SK-N-MC (cell line): ENCODE results near the gene GREB1L.
A peak's percentile ranks its signal among the peaks of the same experiment; 100 is the strongest.

Source experiments
- DNase-seq: peaks from one replicate; pipeline ENCODE4 v3.0.0-alpha.2; 2011; ENCODE audit warnings: low read depth, low spot score
- H3K27ac ChIP-seq: fragments of 200-600 bp; sonication (generic); 2 replicates; pipeline ENCODE4 v1.5.1; 2016; ENCODE audit warnings: mixed run types
- H3K36me3 ChIP-seq: fragments of 200-600 bp; sonication (generic); 2 replicates; pipeline ENCODE4 v1.6.1; 2017; ENCODE audit warnings: antibody characterized with exemption, low read length, mixed read lengths; ENCODE audit not compliant: insufficient read depth
- H3K4me3 ChIP-seq: fragments of 200-600 bp; sonication (generic); 2 replicates; pipeline ENCODE4 v1.5.1; 2016
- H3K9ac ChIP-seq: fragments of 200-600 bp; sonication (generic); 2 replicates; pipeline ENCODE4 v1.8.0; 2017; ENCODE audit warnings: mixed run types, mixed read lengths; ENCODE audit not compliant: insufficient read length
- H3K9me3 ChIP-seq: fragments of 200-600 bp; sonication (generic); 2 replicates; pipeline ENCODE4 v1.6.1; 2017; ENCODE audit warnings: low read depth, mild to moderate bottlenecking, antibody characterized with exemption, low read length, moderate library complexity, mixed read lengths
- EZH2 ChIP-seq: fragments of 200-600 bp; sonication (generic); IDR thresholded peaks from one replicate; pipeline ENCODE4 v1.6.1; 2017; ENCODE audit warnings: antibody characterized with exemption
- FOXP2 ChIP-seq: optimal IDR thresholded peaks from 2 replicates; pipeline ENCODE3; 2011; ENCODE audit warnings: mild to moderate bottlenecking, moderate library complexity; ENCODE audit not compliant: insufficient read depth; ENCODE audit errors: extremely low read length, control extremely low read depth
- POLR2AphosphoS5 ChIP-seq: IDR thresholded peaks from 2 replicates; pipeline ENCODE4 v1.6.1; 2012; ENCODE audit warnings: mild to moderate bottlenecking, low read depth, low read length, borderline replicate concordance

Gene GREB1L

DNA sequence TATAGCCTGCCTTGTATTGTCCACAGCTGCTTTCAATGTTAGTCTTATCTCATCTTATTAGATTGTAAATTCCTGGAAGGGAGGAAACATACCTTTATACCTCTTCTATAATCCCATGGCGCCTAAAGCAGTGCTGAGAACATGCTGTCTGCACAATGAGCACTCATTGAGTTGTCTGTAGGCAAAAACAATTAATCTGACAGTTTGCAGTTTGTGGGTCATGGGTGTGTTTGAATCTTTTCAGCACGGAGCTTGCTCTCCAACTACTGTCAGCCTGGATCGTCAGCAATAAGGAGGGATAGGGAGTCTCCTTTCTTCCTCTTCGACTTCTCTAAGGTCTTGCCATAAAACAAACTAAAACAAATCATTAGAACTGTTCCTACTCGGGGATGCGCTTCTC is 26.5 kb upstream of the GREB1L start:
- no peak for DNase-seq
- H3K36me3 ChIP-seq: no peaks in the 10 kb centered on the region
- no peaks in the 10 kb centered on the region for H3K9me3 ChIP-seq
- no peak overlapping the region for H3K4me3 ChIP-seq
- no peak for TF ChIP-seq FOXP2
- TF ChIP-seq EZH2: no peak
- H3K9ac ChIP-seq: no peak overlapping the region
- no peak overlapping the region for H3K27ac ChIP-seq

DNA sequence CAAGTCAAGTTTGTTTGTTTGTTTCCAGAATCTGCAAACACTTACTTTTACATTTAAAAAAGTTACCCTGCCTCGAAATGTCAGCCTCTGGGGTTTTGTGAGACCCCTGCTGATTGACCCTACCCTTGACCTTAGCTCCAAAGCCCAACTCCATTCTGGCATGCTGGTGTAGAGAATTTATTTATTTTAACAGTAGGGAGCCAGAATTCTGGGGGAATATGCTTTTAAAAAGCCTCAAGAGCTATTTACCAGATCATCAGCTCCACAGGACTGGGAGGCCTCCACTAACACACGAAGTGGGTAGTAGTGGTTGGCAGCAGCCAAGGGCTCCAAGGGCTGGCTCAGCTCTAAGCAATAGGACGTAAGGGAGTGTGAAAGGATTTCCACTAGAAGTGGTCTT is 23.2 kb upstream of the GREB1L start:
- Histone ChIP-seq H3K9me3 (no peaks in the 10 kb centered on the region), H3K36me3 (no peaks in the 10 kb centered on the region), H3K27ac (no peak overlapping the region), H3K9ac (no peak overlapping the region), H3K4me3 (no peak overlapping the region)
- TF ChIP-seq EZH2 (no peak), POLR2AphosphoS5 (no peak), FOXP2 (no peak)
- no peak for DNase-seq

DNA sequence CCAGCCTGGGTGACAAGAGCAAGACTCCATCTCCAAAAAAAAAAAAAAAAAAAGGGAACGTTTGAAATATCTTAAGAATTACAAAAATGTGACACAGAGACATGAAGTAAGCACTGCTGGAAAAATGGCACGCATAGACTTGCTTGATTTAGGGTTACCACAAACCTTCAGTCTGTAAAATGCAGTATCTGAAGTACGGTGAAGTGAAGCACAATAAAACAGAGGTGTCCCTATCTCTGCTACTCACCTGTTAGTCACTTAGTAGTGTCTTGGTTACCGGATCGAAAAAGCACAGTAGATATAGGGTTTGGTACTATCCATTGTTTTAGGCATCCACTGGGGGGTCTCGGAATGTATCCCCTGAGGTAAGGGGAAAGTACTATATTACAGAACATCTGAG is 11.6 kb upstream of the GREB1L start:
- Histone ChIP-seq H3K27ac (no peak overlapping the region), H3K9me3 (no peaks in the 10 kb centered on the region), H3K36me3 (no peaks in the 10 kb centered on the region), H3K4me3 (no peak overlapping the region), H3K9ac (no peak overlapping the region)
- no peak for DNase-seq
- TF ChIP-seq FOXP2: no peak
- TF ChIP-seq EZH2: no peak
- TF ChIP-seq POLR2AphosphoS5: no peak

DNA sequence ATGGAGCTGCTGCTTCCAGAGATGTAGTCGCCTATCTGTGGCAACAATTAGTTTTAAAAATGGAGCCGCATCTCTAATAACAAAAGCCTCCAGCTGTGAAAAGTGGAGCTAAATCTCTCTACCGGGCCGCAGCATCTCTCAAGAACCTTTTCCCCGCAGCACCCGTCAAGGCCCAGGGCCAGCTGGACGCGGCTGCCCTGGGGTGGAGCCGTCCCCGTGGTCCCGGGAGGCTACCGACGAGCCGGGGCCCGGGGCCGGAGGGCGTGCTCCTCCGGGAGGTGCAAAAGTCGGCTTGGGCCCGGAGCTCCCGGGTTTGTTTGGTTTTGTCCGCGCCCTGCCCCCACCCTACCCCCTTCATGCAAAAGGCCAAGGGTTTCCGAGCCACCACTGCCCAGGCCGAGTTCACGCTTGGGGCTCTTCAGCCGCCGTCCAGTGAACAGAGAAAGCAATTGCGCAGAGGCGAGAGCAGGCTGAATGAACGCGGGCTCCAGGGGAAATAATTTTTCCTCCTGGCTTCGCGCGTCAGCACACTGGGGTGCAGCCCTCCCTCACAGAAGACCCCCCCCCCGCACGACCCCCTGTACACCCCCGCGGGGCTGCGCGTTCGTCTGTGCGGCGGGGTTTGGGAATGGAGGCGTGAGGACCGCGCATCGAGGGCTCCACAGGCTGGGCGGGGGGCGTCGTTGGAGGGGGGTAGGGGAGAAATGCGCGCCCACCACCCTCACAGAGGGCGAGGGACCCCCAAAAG is 557 bp upstream of the GREB1L start:
- H3K27ac ChIP-seq: no peak overlapping the region
- DNase-seq: no peak
- no peak for TF ChIP-seq EZH2
- no peak for TF ChIP-seq FOXP2
- TF ChIP-seq POLR2AphosphoS5: no peak
- H3K9me3 ChIP-seq: no peaks in the 10 kb centered on the region
- H3K9ac ChIP-seq: no peak overlapping the region
- no peaks in the 10 kb centered on the region for H3K36me3 ChIP-seq
- peak overlapping the region; percentile 49 for H3K4me3 ChIP-seq

DNA sequence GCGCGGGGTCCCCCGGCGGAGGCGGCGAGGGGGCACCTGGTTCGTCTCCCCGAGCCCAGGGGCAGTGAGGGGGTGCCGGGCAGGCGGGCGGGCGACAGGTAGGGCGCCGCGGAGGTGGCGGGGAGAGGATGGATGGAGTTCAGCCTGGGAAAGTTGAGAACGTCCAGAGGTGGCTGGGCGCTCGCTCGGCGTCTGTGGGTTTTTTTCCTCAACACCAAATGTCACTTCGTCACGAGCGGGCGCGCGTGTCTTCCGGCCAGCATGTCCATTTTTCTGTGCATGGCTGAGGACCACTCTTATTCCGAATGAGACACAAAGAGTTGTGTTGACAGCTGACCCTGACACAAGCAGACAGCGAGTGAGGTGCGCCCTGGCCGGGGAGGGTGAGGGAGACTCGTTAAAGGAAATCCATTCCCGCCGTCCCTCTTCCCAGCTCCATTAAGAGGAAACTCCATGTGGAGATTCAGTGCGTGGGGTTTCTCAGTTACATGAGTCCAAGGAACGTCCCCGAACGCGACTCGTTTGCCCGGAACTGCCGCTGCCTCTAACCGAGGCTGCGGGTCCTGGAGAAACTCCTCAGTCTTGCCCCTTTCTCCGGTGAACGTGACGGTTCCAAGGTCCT is 859 bp downstream of the GREB1L start:
- Histone ChIP-seq H3K36me3 (no peaks in the 10 kb centered on the region), H3K9ac (no peak overlapping the region), H3K27ac (no peak overlapping the region), H3K9me3 (no peaks in the 10 kb centered on the region), H3K4me3 (peak overlapping the region; percentile 58)
- TF ChIP-seq FOXP2 (no peak), EZH2 (no peak), POLR2AphosphoS5 (no peak)
- no peak for DNase-seq

DNA sequence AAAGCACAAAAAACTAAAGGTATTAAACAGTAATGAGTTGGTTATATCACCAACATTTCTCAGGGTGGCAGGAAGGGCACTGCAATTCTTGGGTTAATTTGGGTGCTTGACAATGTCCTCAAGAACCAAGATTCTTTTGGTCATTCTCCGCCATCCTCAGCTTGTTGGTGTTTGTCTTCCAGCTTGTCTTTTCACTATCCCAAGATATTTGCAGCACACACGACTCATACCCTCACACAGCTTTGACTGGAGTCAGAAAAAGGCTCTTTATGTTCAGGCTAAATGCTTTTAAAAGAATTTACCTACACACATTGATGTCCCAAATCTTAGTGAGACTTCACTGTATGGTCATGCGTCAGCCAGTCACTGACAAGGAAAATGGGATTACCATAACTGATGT is 12.5 kb downstream of the GREB1L start:
- Histone ChIP-seq H3K36me3 (no peaks in the 10 kb centered on the region), H3K27ac (no peak overlapping the region), H3K4me3 (no peak overlapping the region), H3K9me3 (no peaks in the 10 kb centered on the region), H3K9ac (no peak overlapping the region)
- DNase-seq: no peak
- TF ChIP-seq POLR2AphosphoS5: no peak
- TF ChIP-seq FOXP2: no peak
- TF ChIP-seq EZH2: no peak

DNA sequence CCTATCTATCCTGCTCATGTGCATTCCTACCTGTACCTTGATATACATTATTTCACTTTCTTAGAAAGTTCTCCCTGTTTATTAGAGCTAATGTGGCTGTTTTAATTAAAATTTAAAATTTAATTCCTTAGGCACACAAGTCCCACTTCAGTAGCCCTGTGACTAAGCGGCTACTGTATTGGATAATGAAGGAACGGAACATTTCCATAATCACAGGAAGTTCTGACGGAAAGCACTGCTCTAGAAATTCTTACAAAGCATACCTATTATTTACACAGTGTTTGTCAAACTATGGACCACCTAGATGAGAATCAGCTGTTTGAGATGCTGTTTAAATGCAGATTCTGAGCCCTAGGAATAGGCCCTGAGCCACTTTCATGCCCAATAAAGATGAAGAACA is 13.2 kb downstream of the GREB1L start:
- no peaks in the 10 kb centered on the region for H3K36me3 ChIP-seq
- no peak for TF ChIP-seq FOXP2
- no peak for TF ChIP-seq EZH2
- no peak for TF ChIP-seq POLR2AphosphoS5
- H3K4me3 ChIP-seq: no peak overlapping the region
- no peaks in the 10 kb centered on the region for H3K9me3 ChIP-seq
- no peak for DNase-seq
- H3K9ac ChIP-seq: no peak overlapping the region
- no peak overlapping the region for H3K27ac ChIP-seq

DNA sequence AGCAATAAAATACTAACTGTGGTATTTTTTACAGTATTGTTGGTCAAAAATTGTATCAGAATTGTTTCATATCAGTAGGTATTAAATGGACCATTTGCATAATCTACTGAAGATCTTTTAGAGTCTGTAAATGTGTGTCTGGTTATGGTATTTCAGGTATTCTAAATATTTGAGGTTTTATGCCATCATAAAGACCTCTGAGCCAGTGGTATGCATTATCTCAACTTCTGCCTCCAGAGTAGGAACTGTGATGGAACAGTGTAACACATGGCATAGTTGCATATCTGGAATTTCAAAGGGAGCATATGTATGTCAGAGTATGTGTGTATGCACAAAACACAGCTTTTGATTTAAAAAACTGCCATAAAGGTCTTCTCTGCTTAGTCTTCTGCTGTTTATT is 15.4 kb downstream of the GREB1L start:
- H3K4me3 ChIP-seq: no peak overlapping the region
- no peak overlapping the region for H3K9ac ChIP-seq
- TF ChIP-seq EZH2 (no peak), FOXP2 (no peak)
- H3K9me3 ChIP-seq: no peaks in the 10 kb centered on the region
- H3K27ac ChIP-seq: no peak overlapping the region
- no peak for DNase-seq
- no peaks in the 10 kb centered on the region for H3K36me3 ChIP-seq

DNA sequence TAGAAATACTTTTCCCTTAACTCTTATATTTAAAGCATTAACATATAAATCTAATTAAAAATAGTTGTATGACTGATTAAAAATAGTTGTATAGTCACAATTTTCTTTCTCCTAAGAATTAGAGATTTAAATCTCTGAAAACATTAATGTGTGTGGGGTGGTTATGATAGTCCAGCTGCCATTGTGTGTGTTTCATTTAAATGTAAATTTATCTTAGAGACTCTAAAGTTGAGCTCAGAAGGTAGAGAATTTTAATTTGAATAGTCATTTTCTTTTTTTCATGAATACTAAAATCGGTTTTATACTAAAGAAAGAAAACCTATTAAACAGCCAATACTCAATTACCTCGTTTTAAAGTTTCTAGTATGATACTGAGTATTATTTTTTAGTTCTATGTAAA is 18.6 kb downstream of the GREB1L start:
- TF ChIP-seq EZH2 (no peak), FOXP2 (no peak), POLR2AphosphoS5 (no peak)
- Histone ChIP-seq H3K9ac (no peak overlapping the region), H3K36me3 (no peaks in the 10 kb centered on the region), H3K9me3 (no peaks in the 10 kb centered on the region), H3K4me3 (no peak overlapping the region), H3K27ac (no peak overlapping the region)
- no peak for DNase-seq
